VCaP (cell line): ENCODE measurements around the gene MEF2B.
A peak's percentile ranks its signal among the peaks of the same experiment; 100 is the strongest.

Experiments used
- H3K27ac ChIP-seq: fragments of 450-650 bp; 2 replicates; pipeline ENCODE4 v1.5.1; 2017
- CTCF ChIP-seq: fragments of 450-650 bp; conservative IDR thresholded peaks from 2 replicates; pipeline ENCODE4 v1.5.1; 2017; ENCODE audit warnings: mild to moderate bottlenecking, moderate library complexity

MEF2B gene

GRCh38 chr19:19170053-19170872 is at the start of gene MEF2B:
TSS of gene MEF2B (minus strand) at chr19:19170263. CDS start at chr19:19150735, 19,528 bp downstream.
- no peak within 1 kb of the TSS for H3K27ac ChIP-seq
- TF ChIP-seq CTCF: no peak

GRCh38 chr19:19218911-19219310 is 48.8 kb upstream of the MEF2B start:
- no peak for TF ChIP-seq CTCF
- H3K27ac ChIP-seq: no peak overlapping the region

- no peak overlapping the region for H3K27ac ChIP-seq
- 0 out of 2 replicates have a peak, but pooled peaks have one; percentile 19 for TF ChIP-seq CTCF
Observed at GRCh38 chr19:19217099-19217498, 47.0 kb upstream of the MEF2B start.

GRCh38 chr19:19215792-19216191 is 45.7 kb upstream of the MEF2B start:
- no peak for TF ChIP-seq CTCF
- H3K27ac ChIP-seq: no peak overlapping the region

- H3K27ac ChIP-seq: no peak overlapping the region
- TF ChIP-seq CTCF: no peak
Observed at GRCh38 chr19:19214892-19215291, 44.8 kb upstream of the MEF2B start.

- H3K27ac ChIP-seq: no peak overlapping the region
- no peak for TF ChIP-seq CTCF
Observed at GRCh38 chr19:19214159-19214490, 44.1 kb upstream of the MEF2B start.

- no peak for TF ChIP-seq CTCF
- no peak overlapping the region for H3K27ac ChIP-seq
Observed at GRCh38 chr19:19213426-19214158, 43.5 kb upstream of the MEF2B start.
